H1 (cell line): ENCODE results near the gene CLDN7. TPM values are rescaled to one million over a fixed set of nuclear protein-coding genes. Genes with fewer than 3 reads are reported as not detected.
A peak's percentile ranks its signal among the peaks of the same experiment; 100 is the strongest.

Experiments used
- CTCF ChIA-PET: fragments of 300-600 bp; sonication (Branson Sonifier 250); formaldehyde crosslinking; loops from one replicate; lab custom pipeline; 2021; ENCODE audit not compliant: partially characterized antibody; lab: Charles Lee
- POLR2A ChIA-PET: fragments of 300-600 bp; sonication (Branson Sonifier 250); formaldehyde crosslinking; loops from one replicate; lab custom pipeline; 2021; ENCODE audit warnings: inconsistent platforms; ENCODE audit not compliant: partially characterized antibody; lab: Charles Lee
- DNase-seq, 2 experiments: peaks; one replicate each; pipeline versions ENCODE4 v3.0.0 to v3.0.0-alpha.2; 2010 to 2022; ENCODE audit warnings: low spot score in 2 of 2, low read depth in 1 of 2, mixed read lengths in 1 of 2
- FAIRE-seq: peaks from 2 replicates; lab custom pipeline; 2011; peaks lifted over from hg19 to GRCh38; lab: Jason Lieb, UNC
- H2AFZ ChIP-seq: 2 replicates; pipeline ENCODE4 v1.8.1; 2012; ENCODE audit warnings: low read length, inconsistent platforms
- H2AK5ac ChIP-seq: 2 replicates; pipeline ENCODE4 v1.6.1; 2013; ENCODE audit warnings: low read depth, low read length
- H2BK120ac ChIP-seq: replicated peaks from 2 replicates; pipeline ENCODE3; 2013; ENCODE audit warnings: low read depth, low read length, inconsistent platforms
- H2BK12ac ChIP-seq: 2 replicates; pipeline ENCODE4 v1.6.1; 2013; ENCODE audit warnings: low read depth, low read length
- H2BK15ac ChIP-seq: 2 replicates; pipeline ENCODE4 v1.6.1; 2013; ENCODE audit warnings: low read length
- H2BK20ac ChIP-seq: 2 replicates; pipeline ENCODE4 v1.6.1; 2013; ENCODE audit warnings: low read length
- H2BK5ac ChIP-seq: 2 replicates; pipeline ENCODE4 v1.6.1; 2013; ENCODE audit warnings: low read depth, low read length
- H3K14ac ChIP-seq: 2 replicates; pipeline ENCODE4 v1.6.1; 2013; ENCODE audit warnings: inconsistent platforms; ENCODE audit not compliant: insufficient read length
- H3K18ac ChIP-seq: 2 replicates; pipeline ENCODE4 v1.6.1; 2013; ENCODE audit warnings: low read length; ENCODE audit errors: extremely low read depth
- H3K23ac ChIP-seq: 2 replicates; pipeline ENCODE4 v1.6.1; 2013; ENCODE audit warnings: inconsistent platforms; ENCODE audit not compliant: insufficient read length
- H3K23me2 ChIP-seq: 2 replicates; pipeline ENCODE4 v1.6.1; 2013; ENCODE audit warnings: low read depth, low read length
- H3K27ac ChIP-seq: 2 replicates; pipeline ENCODE4 v1.6.1; 2011; ENCODE audit warnings: low read depth, low read length, inconsistent platforms
- H3K27me3 ChIP-seq, 4 experiments: replicated peaks in 1 of 4; 1 replicate in 1 of 4; 2 replicates in 3 of 4; pipeline versions ENCODE4 v1.6.1 to v1.8.1; 2011 to 2013; ENCODE audit warnings: low read length in 3 of 4, mild to moderate bottlenecking in 3 of 4, inconsistent platforms in 2 of 4, mixed read lengths in 2 of 4, moderate library complexity in 1 of 4; ENCODE audit not compliant: control insufficient read depth in 3 of 4, insufficient read depth in 3 of 4; ENCODE audit errors: extremely low read depth in 1 of 4
- H3K36me3 ChIP-seq, 4 experiments: 2 replicates each; pipeline versions ENCODE4 v1.6.1 to v1.8.1; 2011 to 2013; ENCODE audit warnings: mild to moderate bottlenecking in 4 of 4, low read length in 3 of 4, moderate library complexity in 2 of 4, control low read depth in 1 of 4, inconsistent platforms in 1 of 4; ENCODE audit not compliant: insufficient read depth in 4 of 4, control insufficient read depth in 2 of 4
- H3K4ac ChIP-seq: replicated peaks from 2 replicates; pipeline ENCODE3; 2013; ENCODE audit warnings: low read length, low read depth, mixed read lengths, inconsistent platforms; ENCODE audit not compliant: insufficient read length
- H3K4me1 ChIP-seq, 4 experiments: replicated peaks in 1 of 4; 1 replicate in 1 of 4; 2 replicates in 3 of 4; pipeline versions ENCODE4 v1.6.1 to v1.8.1; 2011 to 2013; ENCODE audit warnings: low read length in 3 of 4, inconsistent platforms in 2 of 4, mixed read lengths in 1 of 4; ENCODE audit not compliant: insufficient read depth in 4 of 4, control insufficient read depth in 3 of 4
- H3K4me2 ChIP-seq, 2 experiments: 2 replicates each; pipeline versions ENCODE4 v1.6.1 to v1.8.1; 2011 to 2013; ENCODE audit warnings: low read depth in 2 of 2, low read length in 2 of 2, control low read depth in 1 of 2, inconsistent platforms in 1 of 2, mild to moderate bottlenecking in 1 of 2; ENCODE audit not compliant: insufficient read depth in 1 of 2
- H3K4me3 ChIP-seq, 4 experiments: fragments of 200-600, 300-600 bp in 1 of 4; sonication (generic), shearing (Covaris generic), sonication (Bioruptor Twin) in 1 of 4; 2 replicates each; pipeline versions ENCODE4 v1.5.1 to v1.8.1; 2011 to 2016; ENCODE audit warnings: low read length in 4 of 4, low read depth in 3 of 4, control low read depth in 2 of 4, inconsistent platforms in 2 of 4, mild to moderate bottlenecking in 2 of 4, mixed read lengths in 1 of 4, moderate library complexity in 1 of 4; ENCODE audit not compliant: insufficient read depth in 2 of 4; ENCODE audit errors: extremely low read depth in 1 of 4
- H3K56ac ChIP-seq: replicated peaks from 2 replicates; pipeline ENCODE3; 2013; ENCODE audit warnings: low read depth, mild to moderate bottlenecking, mixed read lengths, low read length, inconsistent platforms; ENCODE audit not compliant: insufficient read length
- H3K79me1 ChIP-seq: 2 replicates; pipeline ENCODE4 v1.6.1; 2013; ENCODE audit warnings: low read depth, low read length, control low read depth
- H3K79me2 ChIP-seq, 2 experiments: 2 replicates each; pipeline versions ENCODE4 v1.6.1 to v1.8.1; 2012 to 2013; ENCODE audit warnings: low read length in 2 of 2, mild to moderate bottlenecking in 2 of 2, inconsistent platforms in 1 of 2; ENCODE audit not compliant: insufficient read depth in 2 of 2, control insufficient read depth in 1 of 2
- H3K9ac ChIP-seq, 4 experiments: replicated peaks in 1 of 4; 1 replicate in 1 of 4; 2 replicates in 3 of 4; pipeline versions ENCODE4 v1.6.1 to v1.8.1; 2011 to 2013; ENCODE audit warnings: low read depth in 3 of 4, low read length in 3 of 4, control low read depth in 2 of 4, mild to moderate bottlenecking in 2 of 4, moderate library complexity in 2 of 4, inconsistent platforms in 1 of 4; ENCODE audit errors: extremely low read depth in 1 of 4
- H3K9me3 ChIP-seq, 2 experiments: 2 replicates each; pipeline versions ENCODE4 v1.6.1 to v1.8.1; 2012 to 2013; ENCODE audit warnings: mild to moderate bottlenecking in 2 of 2, moderate library complexity in 2 of 2, control low read depth in 1 of 2, inconsistent platforms in 1 of 2, low read depth in 1 of 2, low read length in 1 of 2, mixed read lengths in 1 of 2; ENCODE audit not compliant: insufficient read depth in 2 of 2
- H4K20me1 ChIP-seq, 2 experiments: replicated peaks in 1 of 2; 2 replicates each; pipeline versions ENCODE3 to v1.8.1; 2011 to 2013; ENCODE audit warnings: inconsistent platforms in 2 of 2, low read length in 2 of 2, mild to moderate bottlenecking in 1 of 2; ENCODE audit not compliant: insufficient read depth in 2 of 2, control insufficient read depth in 1 of 2
- H4K5ac ChIP-seq: 2 replicates; pipeline ENCODE4 v1.6.1; 2013; ENCODE audit warnings: low read length, low read depth, mixed read lengths, inconsistent platforms; ENCODE audit not compliant: insufficient read length
- H4K8ac ChIP-seq: 2 replicates; pipeline ENCODE4 v1.8.0; 2013; ENCODE audit warnings: mild to moderate bottlenecking, moderate library complexity, low read length, inconsistent platforms; ENCODE audit not compliant: insufficient read depth; ENCODE audit errors: extremely low read depth
- H4K91ac ChIP-seq: replicated peaks from 2 replicates; pipeline ENCODE3; 2013; ENCODE audit warnings: low read length, mixed read lengths, inconsistent platforms; ENCODE audit not compliant: insufficient read length
- CBX5 ChIP-seq: fragments of 300-800, 300-1000 bp; sonication (generic); IDR thresholded peaks from 2 replicates; pipeline ENCODE4 v1.7.1; 2016; ENCODE audit warnings: antibody characterized with exemption, low read length, low read depth
- CREB1 ChIP-seq: IDR thresholded peaks from 2 replicates; pipeline ENCODE4 v1.6.1; 2012; ENCODE audit warnings: inconsistent platforms
- GABPA ChIP-seq: IDR thresholded peaks from 2 replicates; pipeline ENCODE4 v1.6.1; 2011; ENCODE audit warnings: mild to moderate bottlenecking, low read length, moderate library complexity, borderline replicate concordance; ENCODE audit not compliant: insufficient read depth
- HDAC2 ChIP-seq, 2 experiments: fragments of 300-600 bp in 1 of 2; sonication (generic) in 1 of 2; IDR thresholded peaks; 2 replicates each; pipeline ENCODE4 v1.6.1; 2011 to 2012; ENCODE audit warnings: low read depth in 2 of 2, low read length in 2 of 2, mild to moderate bottlenecking in 2 of 2, moderate library complexity in 2 of 2, borderline replicate concordance in 1 of 2, inconsistent platforms in 1 of 2
- POLR2AphosphoS5 ChIP-seq: IDR thresholded peaks from 2 replicates; pipeline ENCODE4 v1.6.1; 2011; ENCODE audit warnings: low read depth, low read length
- SP4 ChIP-seq: IDR thresholded peaks from 2 replicates; pipeline ENCODE4 v1.6.1; 2012; ENCODE audit warnings: low read length, inconsistent platforms
- YY1 ChIP-seq: IDR thresholded peaks from 2 replicates; pipeline ENCODE4 v1.6.1; 2011; ENCODE audit warnings: low read depth, mild to moderate bottlenecking, low read length
- WGBS, 2 experiments: shearing (Covaris generic) in 1 of 2; methylation state at CpG; one replicate each; pipeline versions ENCODE4 v1.1.6 to v1.1.7; 2013 to 2015; ENCODE audit warnings: low lambda C conversion rate in 2 of 2, mixed read lengths in 2 of 2, inconsistent platforms in 1 of 2, low coverage in 1 of 2, missing lambda C conversion rate in 1 of 2; ENCODE audit not compliant: insufficient replicate concordance in 2 of 2, insufficient coverage in 1 of 2, insufficient read length in 1 of 2; ENCODE audit errors: extremely low coverage in 1 of 2, missing lambda C conversion rate in 1 of 2; 5-methylcytosine and 5-hydroxymethylcytosine counted together
- long read RNA-seq, 2 experiments: library from RNA in 1 of 2; library from capped mRNA in 1 of 2; stranded (forward); transcript quantifications; one replicate each; pipeline ENCODE4 v2.0.0, GENCODE V29; 2021; ENCODE audit warnings: inconsistent platforms in 1 of 2
- polyA minus RNA-seq, 3 experiments: library from RNA; depleted of rRNA, polyadenylated mRNA; stranded (reverse); fragments of >200 nt; gene quantifications; 1 replicate in 2 of 3; 2 replicates in 1 of 3; pipeline ENCODE4 v1.2.3, GENCODE V29; 2011
- polyA plus RNA-seq, 7 experiments: library from polyadenylated mRNA; depleted of rRNA in 3 of 7; stranded (reverse) in 5 of 7; unstranded in 2 of 7; fragments of >200 nt in 5 of 7; fragments of 200-250 nt in 2 of 7; gene quantifications; 1 replicate in 5 of 7; 2 replicates in 1 of 7; 4 replicates in 1 of 7; pipeline versions ENCODE4 v1.2.1 to v1.2.3, GENCODE V29; 2011 to 2013; ENCODE audit warnings: missing spikeins in 2 of 7, mixed read lengths in 2 of 7
- total RNA-seq: library from RNA; stranded (reverse); fragmentation: NEBNext Ultra II Directional; extraction: Animal tissue kit (Norgen Biotek cat#: 25700); gene quantifications from 2 replicates; pipeline ENCODE4 v1.2.1, GENCODE V29; 2021

CLDN7 gene
- total RNA-seq (119 and 129 TPM in 2 replicates), polyA plus RNA-seq (2011; rRNA removed) (118 and 196 TPM in 2 replicates), polyA minus RNA-seq (2011; rRNA and poly(A)+ RNA removed) (58.0 and 75.5 TPM in 2 replicates)
- 147 TPM for polyA plus RNA-seq (2011; cell fraction: cytosol; rRNA removed)
- polyA plus RNA-seq (2011; cell fraction: nucleus; rRNA removed) = 215 TPM
- 88.4 to 177 TPM (median 174 TPM) in 4 replicates for polyA plus RNA-seq (2012, experiment 1 of 2)
- 158 TPM for polyA plus RNA-seq (2012, experiment 2 of 2)
- polyA plus RNA-seq (2013, experiment 1 of 2) = 157 TPM
- polyA plus RNA-seq (2013, experiment 2 of 2) = 171 TPM
- polyA minus RNA-seq (2011; cell fraction: cytosol; rRNA and poly(A)+ RNA removed) = 48.6 TPM
- polyA minus RNA-seq (2011; cell fraction: nucleus; rRNA and poly(A)+ RNA removed) = 91.4 TPM
- long read RNA-seq, experiment 1, transcript CLDN7-201 (4 exons, 1,542 nt) = major isoform, 94 of 111 reads
- long read RNA-seq, experiment 1, partial matches to known transcripts = 2 of 111 reads
- long read RNA-seq, experiment 1, other reads (novel, unspliced or antisense) = 10 of 111 reads
- long read RNA-seq, experiment 2, transcript CLDN7-202 (5 exons, 1,228 nt) = minor isoform, 9 of 315 reads
- long read RNA-seq, experiment 2, transcript CLDN7-201 (4 exons, 1,542 nt) = major isoform, 293 of 315 reads
- long read RNA-seq, experiment 2, partial matches to known transcripts = 0 of 315 reads
- long read RNA-seq, experiment 2, other reads (novel, unspliced or antisense) = 11 of 315 reads

- peak within 1 kb of the TSS; percentile 94 to 98 (median 98) for H3K9ac ChIP-seq
- POLR2A ChIA-PET = interaction anchor here (0.6 to 13.7 kb wide), 27 partner anchors 8 to 298 kb away, joined by 3 to 159 read pairs (median 6); partner anchors contain the start of genes ACADVL, CTDNEP1, DLG4 and DVL2
- H2AK5ac ChIP-seq = peak within 1 kb of the TSS; percentile 99
- H4K20me1 ChIP-seq = peaks cover 6 to 11% of the 10 kb centered on the region in 2 experiments
- H3K9me3 ChIP-seq = no peaks in the 10 kb centered on the region
- peak within 1 kb of the TSS; percentile 95 for H4K91ac ChIP-seq
- H2BK5ac ChIP-seq = peak within 1 kb of the TSS; percentile 98
- no peak for FAIRE-seq
- CTCF ChIA-PET = interaction anchor here (1.0 to 1.5 kb wide), 4 partner anchors 11 to 49 kb away, joined by 3 to 4 read pairs (median 4); partner anchors contain the start of genes CTDNEP1 and SLC2A4
- H4K5ac ChIP-seq = peak within 1 kb of the TSS; percentile 75
- peak within 1 kb of the TSS; percentile 98 for H2BK12ac ChIP-seq
- H3K79me1 ChIP-seq = peaks cover 9% of the 10 kb centered on the region
- H3K79me2 ChIP-seq = peaks cover 0 to 31% of the 10 kb centered on the region in 2 experiments; a peak in 2 of 4 replicates
- peak; percentile 90 to 94 for DNase-seq
- peaks cover 13% of the 10 kb centered on the region for H3K23me2 ChIP-seq
- peak within 1 kb of the TSS; percentile 91 for H3K27ac ChIP-seq
- no peak within 1 kb of the TSS; the same call in 1 of the 2 replicates for H2AFZ ChIP-seq
- H3K4me3 ChIP-seq = peak within 1 kb of the TSS; percentile 93 to 98 (median 96)
- peak within 1 kb of the TSS; percentile 91 to 97 for H3K4me2 ChIP-seq
- H3K14ac ChIP-seq = peak within 1 kb of the TSS; percentile 73
- peak within 1 kb of the TSS; percentile 96 for H3K4ac ChIP-seq
- H3K36me3 ChIP-seq = peaks cover 0 to 25% (median 12%) of the 10 kb centered on the region in 4 experiments; a peak in 5 of 8 replicates
- H3K56ac ChIP-seq = peak within 1 kb of the TSS; percentile 61
- no peak within 1 kb of the TSS for H2BK20ac ChIP-seq
- H2BK15ac ChIP-seq = peak within 1 kb of the TSS; percentile 20; the same call in 1 of the 2 replicates
- H3K18ac ChIP-seq = peak within 1 kb of the TSS; percentile 94
- H3K27me3 ChIP-seq = no peaks in the 10 kb centered on the region
- peak within 1 kb of the TSS; percentile 98 for H4K8ac ChIP-seq
- 2% methylated on average over 36 of the region's 64 CpGs; no CpG with 5 or more reads in 1 of the 2 experiments for WGBS, 2 experiments
- H2BK120ac ChIP-seq = no peak within 1 kb of the TSS
- no peak within 1 kb of the TSS for H3K23ac ChIP-seq
- peaks cover 5 to 15% (median 7%) of the 10 kb centered on the region in 4 experiments; a peak in 6 of 7 replicates for H3K4me1 ChIP-seq
- TF ChIP-seq HDAC2 (IDR thresholded peaks at IDR 0.05; ENCODE audit: borderline replicate concordance in 1 of 2, low read depth in 2 of 2, low read length in 2 of 2) = peak in 1 of 2 experiments; percentile 53; a peak in 1 of 4 replicates
- TF ChIP-seq GABPA = peak; percentile 83
- TF ChIP-seq SP4 = no peak; the same call in 1 of the 2 replicates
- TF ChIP-seq CBX5 = no peak
- TF ChIP-seq POLR2AphosphoS5 = peak; percentile 98
- 0 out of 2 replicates have a peak, but pooled peaks have one; percentile 9 for TF ChIP-seq YY1
- TF ChIP-seq CREB1 = peak; percentile 89
These were observed at the start of gene CLDN7 for GRCh38 chr17:7262192-7262934. CLDN7 (minus strand) TSS chr17:7262478; CDS start chr17:7262043, 435 bp downstream.
